Measurements from ENCODE around the gene CEP120.
"Not testable (repeated sequence)": the region's sequence is repeated elsewhere in the genome, so short reads cannot be mapped to it uniquely, and the experiment has no call there.

Gene CEP120

GRCh38 chr5:123350742-123351141 lies 72.5 kb downstream of the CEP120 start:
- no peak for DNase-seq

GRCh38 chr5:123344816-123345426 lies 78.3 kb downstream of the CEP120 start:
- Mint-ChIP-seq H3K36me3 (ENCODE audit: low read depth) (peaks cover 42% of the 10 kb centered on the region), H3K27ac (no peak overlapping the region), H3K9me3 (no peaks in the 10 kb centered on the region), H3K4me3 (no peak overlapping the region), H3K27me3 (no peaks in the 10 kb centered on the region), H3K4me1 (ENCODE audit: low read depth) (no peaks in the 10 kb centered on the region)
- no peak for DNase-seq

More at GRCh38 chr5:123350742-123351141, 72.5 kb downstream of the CEP120 start:
- H3K9me3 Mint-ChIP-seq: no peaks in the 10 kb centered on the region
- no peak overlapping the region for H3K27ac Mint-ChIP-seq
- H3K27me3 Mint-ChIP-seq: no peaks in the 10 kb centered on the region
- peaks cover 50% of the 10 kb centered on the region for H3K36me3 Mint-ChIP-seq (ENCODE audit: low read depth)
- no peaks in the 10 kb centered on the region for H3K4me1 Mint-ChIP-seq (ENCODE audit: low read depth)
- no peak overlapping the region for H3K4me3 Mint-ChIP-seq

GRCh38 chr5:123340928-123341327 lies 82.3 kb downstream of the CEP120 start:
- Mint-ChIP-seq H3K27me3 (no peaks in the 10 kb centered on the region), H3K4me3 (no peak overlapping the region), H3K36me3 (ENCODE audit: low read depth) (peaks cover 11% of the 10 kb centered on the region), H3K4me1 (ENCODE audit: low read depth) (no peaks in the 10 kb centered on the region), H3K27ac (no peak overlapping the region), H3K9me3 (no peaks in the 10 kb centered on the region)
- no peak for DNase-seq

GRCh38 chr5:123308377-123308776 lies 114.8 kb downstream of the CEP120 start:
- not testable (repeated sequence) for DNase-seq; H3K36me3 Mint-ChIP-seq (ENCODE audit: low read depth); H3K4me3 Mint-ChIP-seq; H3K4me1 Mint-ChIP-seq (ENCODE audit: low read depth); H3K9me3 Mint-ChIP-seq; H3K27ac Mint-ChIP-seq; H3K27me3 Mint-ChIP-seq

GRCh38 chr5:123305751-123306150 lies 117.5 kb downstream of the CEP120 start:
- Mint-ChIP-seq H3K4me1 (ENCODE audit: low read depth) (no peaks in the 10 kb centered on the region), H3K4me3 (no peak overlapping the region), H3K27me3 (no peaks in the 10 kb centered on the region), H3K36me3 (ENCODE audit: low read depth) (no peaks in the 10 kb centered on the region), H3K9me3 (no peaks in the 10 kb centered on the region), H3K27ac (no peak overlapping the region)
- DNase-seq: no peak

GRCh38 chr5:123304777-123305316 lies 118.4 kb downstream of the CEP120 start:
- Mint-ChIP-seq H3K36me3 (ENCODE audit: low read depth) (no peaks in the 10 kb centered on the region), H3K4me3 (no peak overlapping the region), H3K27ac (no peak overlapping the region), H3K4me1 (ENCODE audit: low read depth) (no peaks in the 10 kb centered on the region), H3K27me3 (peaks cover 7% of the 10 kb centered on the region), H3K9me3 (no peaks in the 10 kb centered on the region)
- DNase-seq: no peak

- Mint-ChIP-seq H3K4me3 (no peak overlapping the region), H3K27ac (no peak overlapping the region), H3K4me1 (ENCODE audit: low read depth) (no peaks in the 10 kb centered on the region), H3K27me3 (peaks cover 12% of the 10 kb centered on the region), H3K9me3 (no peaks in the 10 kb centered on the region), H3K36me3 (ENCODE audit: low read depth) (no peaks in the 10 kb centered on the region)
- DNase-seq: no peak
Measured at GRCh38 chr5:123303802-123304201, 119.4 kb downstream of the CEP120 start.

GRCh38 chr5:123300266-123300665 lies 122.9 kb downstream of the CEP120 start:
- Mint-ChIP-seq H3K4me1 (ENCODE audit: low read depth) (no peaks in the 10 kb centered on the region), H3K27ac (no peak overlapping the region), H3K4me3 (no peak overlapping the region), H3K9me3 (no peaks in the 10 kb centered on the region), H3K27me3 (peaks cover 12% of the 10 kb centered on the region), H3K36me3 (ENCODE audit: low read depth) (no peaks in the 10 kb centered on the region)
- DNase-seq: no peak

GRCh38 chr5:123299136-123299535 lies 124.1 kb downstream of the CEP120 start:
- Mint-ChIP-seq H3K4me3 (no peak overlapping the region), H3K27ac (no peak overlapping the region), H3K4me1 (ENCODE audit: low read depth) (no peaks in the 10 kb centered on the region), H3K27me3 (peaks cover 12% of the 10 kb centered on the region), H3K36me3 (ENCODE audit: low read depth) (no peaks in the 10 kb centered on the region), H3K9me3 (no peaks in the 10 kb centered on the region)
- no peak for DNase-seq

GRCh38 chr5:123298335-123299030 lies 124.7 kb downstream of the CEP120 start:
- no peak for DNase-seq
- Mint-ChIP-seq H3K4me3 (no peak overlapping the region), H3K4me1 (ENCODE audit: low read depth) (no peaks in the 10 kb centered on the region), H3K27ac (no peak overlapping the region), H3K36me3 (ENCODE audit: low read depth) (no peaks in the 10 kb centered on the region), H3K27me3 (peaks cover 16% of the 10 kb centered on the region), H3K9me3 (no peaks in the 10 kb centered on the region)

GRCh38 chr5:123297866-123298265 lies 125.3 kb downstream of the CEP120 start:
- no peaks in the 10 kb centered on the region for H3K36me3 Mint-ChIP-seq (ENCODE audit: low read depth)

GRCh38 chr5:123297198-123297831 lies 125.9 kb downstream of the CEP120 start:
- Mint-ChIP-seq H3K27me3 (peaks cover 16% of the 10 kb centered on the region), H3K4me1 (ENCODE audit: low read depth) (no peaks in the 10 kb centered on the region), H3K9me3 (no peaks in the 10 kb centered on the region), H3K27ac (no peak overlapping the region), H3K4me3 (no peak overlapping the region), H3K36me3 (ENCODE audit: low read depth) (no peaks in the 10 kb centered on the region)
- DNase-seq: no peak

More at GRCh38 chr5:123297866-123298265, 125.3 kb downstream of the CEP120 start:
- no peak overlapping the region for H3K27ac Mint-ChIP-seq
- H3K27me3 Mint-ChIP-seq: peaks cover 16% of the 10 kb centered on the region
- no peaks in the 10 kb centered on the region for H3K4me1 Mint-ChIP-seq (ENCODE audit: low read depth)
- no peak overlapping the region for H3K4me3 Mint-ChIP-seq
- no peak for DNase-seq
- no peaks in the 10 kb centered on the region for H3K9me3 Mint-ChIP-seq
